Measurements from ENCODE around the gene GGT6.

- TF ChIP-seq ARNTL (CRISPR knock-in tag; IDR thresholded peaks at IDR 0.05; ENCODE audit: borderline replicate concordance, low read depth) (no peak), RARB (CRISPR knock-in tag; IDR thresholded peaks at IDR 0.05) (no peak), ZFP30 (CRISPR knock-in tag; IDR thresholded peaks at IDR 0.05) (no peak), POU6F1 (CRISPR knock-in tag; IDR thresholded peaks at IDR 0.05; ENCODE audit: borderline replicate concordance, low read depth) (no peak), TCF4 (CRISPR knock-in tag; IDR thresholded peaks at IDR 0.05; ENCODE audit: borderline replicate concordance) (no peak), ZFP3 (CRISPR knock-in tag; IDR thresholded peaks at IDR 0.05) (no peak), OSR1 (CRISPR knock-in tag; IDR thresholded peaks at IDR 0.05) (no peak), SNAI2 (CRISPR knock-in tag; IDR thresholded peaks at IDR 0.05) (no peak), BACH2 (CRISPR knock-in tag; IDR thresholded peaks at IDR 0.05; ENCODE audit: borderline replicate concordance) (no peak), TSHZ2 (CRISPR knock-in tag; IDR thresholded peaks at IDR 0.05) (no peak), ISL1 (CRISPR knock-in tag; IDR thresholded peaks at IDR 0.05) (no peak)
- TF ChIP-seq, protein P1, sequence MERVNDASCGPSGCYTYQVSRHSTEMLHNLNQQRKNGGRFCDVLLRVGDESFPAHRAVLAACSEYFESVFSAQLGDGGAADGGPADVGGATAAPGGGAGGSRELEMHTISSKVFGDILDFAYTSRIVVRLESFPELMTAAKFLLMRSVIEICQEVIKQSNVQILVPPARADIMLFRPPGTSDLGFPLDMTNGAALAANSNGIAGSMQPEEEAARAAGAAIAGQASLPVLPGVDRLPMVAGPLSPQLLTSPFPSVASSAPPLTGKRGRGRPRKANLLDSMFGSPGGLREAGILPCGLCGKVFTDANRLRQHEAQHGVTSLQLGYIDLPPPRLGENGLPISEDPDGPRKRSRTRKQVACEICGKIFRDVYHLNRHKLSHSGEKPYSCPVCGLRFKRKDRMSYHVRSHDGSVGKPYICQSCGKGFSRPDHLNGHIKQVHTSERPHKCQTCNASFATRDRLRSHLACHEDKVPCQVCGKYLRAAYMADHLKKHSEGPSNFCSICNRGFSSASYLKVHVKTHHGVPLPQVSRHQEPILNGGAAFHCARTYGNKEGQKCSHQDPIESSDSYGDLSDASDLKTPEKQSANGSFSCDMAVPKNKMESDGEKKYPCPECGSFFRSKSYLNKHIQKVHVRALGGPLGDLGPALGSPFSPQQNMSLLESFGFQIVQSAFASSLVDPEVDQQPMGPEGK (CRISPR knock-in tag; IDR thresholded peaks at IDR 0.05; ENCODE audit: borderline replicate concordance), result no peak
Observed at GRCh38 chr17:4542726-4543191, 17.6 kb downstream of the GGT6 start.

All from SK-N-SH treated with all-trans-retinoic acid at 6 μM for 48 hours (cell line).